GM12878 (cell line): ENCODE data around the gene ROR2. TPM values are rescaled to one million over a fixed set of nuclear protein-coding genes. Genes with fewer than 3 reads are reported as not detected.

Experiments
- CBFB ChIP-seq: IDR thresholded peaks from 2 replicates; pipeline ENCODE4 v1.6.1; 2016; ENCODE audit warnings: antibody characterized with exemption, low read depth
- CHD4 ChIP-seq: fragments of 200-600 bp; sonication (generic); IDR thresholded peaks from 2 replicates; pipeline ENCODE4 v1.6.1; 2016; ENCODE audit warnings: mild to moderate bottlenecking
- DPF2 ChIP-seq: fragments of 450-650 bp; IDR thresholded peaks from 2 replicates; pipeline ENCODE4 v1.6.1; 2017; ENCODE audit warnings: mild to moderate bottlenecking
- ESRRA ChIP-seq: IDR thresholded peaks from 2 replicates; pipeline ENCODE4 v1.6.1; 2012; ENCODE audit warnings: mild to moderate bottlenecking, low read length, improper control_type of control experiment
- KDM1A ChIP-seq: fragments of 200-600 bp; sonication (generic); IDR thresholded peaks from 2 replicates; pipeline ENCODE4 v1.6.1; 2016; ENCODE audit warnings: borderline replicate concordance
- NR2F1 ChIP-seq: fragments of 450-650 bp; conservative IDR thresholded peaks from 2 replicates; pipeline ENCODE4 v1.6.1; 2017; ENCODE audit warnings: mild to moderate bottlenecking
- PAX8 ChIP-seq: fragments of 450-650 bp; IDR thresholded peaks from 2 replicates; pipeline ENCODE4 v1.6.1; 2017; ENCODE audit warnings: mild to moderate bottlenecking, moderate library complexity
- RAD51 ChIP-seq: fragments of 450-650 bp; IDR thresholded peaks from 2 replicates; pipeline ENCODE4 v1.6.1; 2016; ENCODE audit warnings: moderate library complexity, mild to moderate bottlenecking, inconsistent platforms
- SMAD5 ChIP-seq: IDR thresholded peaks from 2 replicates; pipeline ENCODE4 v1.6.1; 2016; ENCODE audit warnings: antibody characterized with exemption, low read depth
- SMARCA5 ChIP-seq: fragments of 450-650 bp; IDR thresholded peaks from 2 replicates; pipeline ENCODE4 v1.6.1; 2017; ENCODE audit warnings: mild to moderate bottlenecking
- SMC3 ChIP-seq: IDR thresholded peaks from 2 replicates; pipeline ENCODE4 v1.6.1; 2011; ENCODE audit warnings: low read length, improper control_type of control experiment, borderline replicate concordance
- SP1 ChIP-seq: IDR thresholded peaks from one replicate; pipeline ENCODE4 v1.6.1; 2011; ENCODE audit warnings: low read depth, low read length
- STAT1 ChIP-seq: fragments of 450-650 bp; conservative IDR thresholded peaks from 2 replicates; pipeline ENCODE4 v1.6.1; 2014; ENCODE audit warnings: antibody characterized with exemption, mild to moderate bottlenecking
- SUPT20H ChIP-seq: IDR thresholded peaks from 2 replicates; pipeline ENCODE4 v1.6.1; 2011; ENCODE audit warnings: low read depth, mild to moderate bottlenecking, low read length, moderate library complexity, borderline replicate concordance; ENCODE audit not compliant: control insufficient read depth
- TCF7 ChIP-seq: IDR thresholded peaks from 2 replicates; pipeline ENCODE4 v1.6.1; 2014; ENCODE audit warnings: antibody characterized with exemption, borderline replicate concordance
- YBX1 ChIP-seq: fragments of 450-650 bp; IDR thresholded peaks from 2 replicates; pipeline ENCODE4 v1.6.1; 2016; ENCODE audit warnings: antibody characterized with exemption
- ZNF384 ChIP-seq: IDR thresholded peaks from 2 replicates; pipeline ENCODE4 v1.6.1; 2012; ENCODE audit warnings: low read depth, mild to moderate bottlenecking, low read length, improper control_type of control experiment, borderline replicate concordance
- polyA plus RNA-seq, 11 experiments: library from polyadenylated mRNA; depleted of rRNA in 4 of 11; unstranded in 6 of 11; stranded (reverse) in 5 of 11; fragments of >200 nt; fragmentation: Nextera tagmentation in 4 of 11; fragmentation: Illumina TruSeq in 1 of 11; extraction: Ambion mirVana in 4 of 11; extraction: Trizol in 1 of 11; gene quantifications; 1 replicate in 1 of 11; 2 replicates in 10 of 11; pipeline versions ENCODE4 v1.2.1 to v1.2.3, GENCODE V29; 2011 to 2016; ENCODE audit warnings: inconsistent platforms in 2 of 11, missing spikeins in 2 of 11, low read depth in 1 of 11
- total RNA-seq, 4 experiments: library from RNA; depleted of rRNA in 3 of 4; stranded (reverse); fragments of >200 nt in 3 of 4; fragmentation: Illumina TruSeq in 1 of 4; extraction: Trizol in 1 of 4; gene quantifications; 2 replicates each; pipeline versions ENCODE4 v1.2.1 to v1.2.3, GENCODE V29; 2013 to 2021
- TF ChIP-seq, protein P1 (sequence below): fragments of 450-650 bp; IDR thresholded peaks from 2 replicates; pipeline ENCODE4 v1.6.1; 2017; ENCODE audit warnings: antibody characterized with exemption, mild to moderate bottlenecking, moderate library complexity
- TF ChIP-seq, protein P2 (sequence below): fragments of 450-650 bp; conservative IDR thresholded peaks from 2 replicates; pipeline ENCODE4 v1.6.1; 2017; ENCODE audit warnings: mild to moderate bottlenecking, moderate library complexity
- TF ChIP-seq, protein P3 (sequence below): IDR thresholded peaks from 2 replicates; pipeline ENCODE4 v1.6.1; 2012; ENCODE audit warnings: low read length, inconsistent platforms
- TF ChIP-seq, protein P4 (sequence below): IDR thresholded peaks from 2 replicates; pipeline ENCODE4 v1.6.1; 2011; ENCODE audit warnings: mild to moderate bottlenecking, low read depth, low read length, moderate library complexity; ENCODE audit not compliant: insufficient replicate concordance

The ROR2 gene
- total and polyA plus RNA-seq, 10 of the 15 experiments (the other 5 are each of a cell fraction or from before 2014, with no cell fraction given): 0.03 to 0.05 TPM; not detected in 8

DNA sequence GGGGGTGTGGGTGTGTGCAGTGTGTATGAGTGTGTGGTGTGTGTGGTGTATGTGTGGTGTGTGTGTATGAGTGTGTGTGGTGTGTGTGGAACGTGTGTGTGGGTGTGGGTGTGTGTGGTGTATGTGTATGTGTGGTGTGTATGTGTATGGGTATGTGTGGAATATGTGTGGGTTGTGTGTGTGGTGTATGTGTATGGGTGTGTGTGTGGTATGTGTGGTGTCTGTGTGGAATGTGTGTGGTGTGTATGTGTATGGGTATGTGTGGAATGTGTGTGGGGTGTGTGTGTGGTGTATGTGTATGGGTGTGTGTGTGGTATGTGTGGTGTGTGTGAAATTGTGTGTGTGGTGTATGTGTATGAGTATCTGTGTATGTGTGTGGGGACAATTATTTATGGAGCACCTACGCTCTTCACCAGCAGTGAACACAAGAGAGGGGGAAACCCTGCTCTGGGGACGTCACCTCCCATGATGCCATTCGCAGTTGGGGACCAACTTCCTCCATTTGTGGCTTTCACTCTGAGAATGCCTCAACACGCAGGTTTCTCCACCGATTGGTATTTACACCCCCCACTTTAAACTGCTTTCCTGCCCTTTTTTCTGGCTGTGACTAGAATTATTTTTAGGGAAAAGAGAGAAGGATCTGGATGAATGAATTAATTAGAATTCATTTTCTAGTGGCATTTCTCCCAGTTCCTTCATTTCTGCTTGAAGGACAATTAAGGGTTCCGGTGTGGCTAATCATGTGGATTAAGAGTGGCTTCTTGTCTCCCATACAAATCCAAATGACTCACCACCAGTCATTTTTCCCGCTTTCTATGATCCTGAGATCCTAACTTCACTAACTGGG is 238.1 kb downstream of the ROR2 start (continued):
- TF ChIP-seq, protein P1, sequence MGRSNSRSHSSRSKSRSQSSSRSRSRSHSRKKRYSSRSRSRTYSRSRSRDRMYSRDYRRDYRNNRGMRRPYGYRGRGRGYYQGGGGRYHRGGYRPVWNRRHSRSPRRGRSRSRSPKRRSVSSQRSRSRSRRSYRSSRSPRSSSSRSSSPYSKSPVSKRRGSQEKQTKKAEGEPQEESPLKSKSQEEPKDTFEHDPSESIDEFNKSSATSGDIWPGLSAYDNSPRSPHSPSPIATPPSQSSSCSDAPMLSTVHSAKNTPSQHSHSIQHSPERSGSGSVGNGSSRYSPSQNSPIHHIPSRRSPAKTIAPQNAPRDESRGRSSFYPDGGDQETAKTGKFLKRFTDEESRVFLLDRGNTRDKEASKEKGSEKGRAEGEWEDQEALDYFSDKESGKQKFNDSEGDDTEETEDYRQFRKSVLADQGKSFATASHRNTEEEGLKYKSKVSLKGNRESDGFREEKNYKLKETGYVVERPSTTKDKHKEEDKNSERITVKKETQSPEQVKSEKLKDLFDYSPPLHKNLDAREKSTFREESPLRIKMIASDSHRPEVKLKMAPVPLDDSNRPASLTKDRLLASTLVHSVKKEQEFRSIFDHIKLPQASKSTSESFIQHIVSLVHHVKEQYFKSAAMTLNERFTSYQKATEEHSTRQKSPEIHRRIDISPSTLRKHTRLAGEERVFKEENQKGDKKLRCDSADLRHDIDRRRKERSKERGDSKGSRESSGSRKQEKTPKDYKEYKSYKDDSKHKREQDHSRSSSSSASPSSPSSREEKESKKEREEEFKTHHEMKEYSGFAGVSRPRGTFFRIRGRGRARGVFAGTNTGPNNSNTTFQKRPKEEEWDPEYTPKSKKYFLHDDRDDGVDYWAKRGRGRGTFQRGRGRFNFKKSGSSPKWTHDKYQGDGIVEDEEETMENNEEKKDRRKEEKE: no peak
- peak; percentile 76 for TF ChIP-seq SP1
- TF ChIP-seq PAX8: no peak
- TF ChIP-seq CBFB: peak; percentile 35; the same call in 1 of the 2 replicates
- TF ChIP-seq TCF7: no peak
- TF ChIP-seq ZNF384: no peak
- TF ChIP-seq, protein P2, sequence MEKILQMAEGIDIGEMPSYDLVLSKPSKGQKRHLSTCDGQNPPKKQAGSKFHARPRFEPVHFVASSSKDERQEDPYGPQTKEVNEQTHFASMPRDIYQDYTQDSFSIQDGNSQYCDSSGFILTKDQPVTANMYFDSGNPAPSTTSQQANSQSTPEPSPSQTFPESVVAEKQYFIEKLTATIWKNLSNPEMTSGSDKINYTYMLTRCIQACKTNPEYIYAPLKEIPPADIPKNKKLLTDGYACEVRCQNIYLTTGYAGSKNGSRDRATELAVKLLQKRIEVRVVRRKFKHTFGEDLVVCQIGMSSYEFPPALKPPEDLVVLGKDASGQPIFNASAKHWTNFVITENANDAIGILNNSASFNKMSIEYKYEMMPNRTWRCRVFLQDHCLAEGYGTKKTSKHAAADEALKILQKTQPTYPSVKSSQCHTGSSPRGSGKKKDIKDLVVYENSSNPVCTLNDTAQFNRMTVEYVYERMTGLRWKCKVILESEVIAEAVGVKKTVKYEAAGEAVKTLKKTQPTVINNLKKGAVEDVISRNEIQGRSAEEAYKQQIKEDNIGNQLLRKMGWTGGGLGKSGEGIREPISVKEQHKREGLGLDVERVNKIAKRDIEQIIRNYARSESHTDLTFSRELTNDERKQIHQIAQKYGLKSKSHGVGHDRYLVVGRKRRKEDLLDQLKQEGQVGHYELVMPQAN: no peak
- no peak for TF ChIP-seq CHD4
- no peak for TF ChIP-seq ESRRA
- TF ChIP-seq RAD51: no peak
- TF ChIP-seq STAT1: no peak
- TF ChIP-seq SUPT20H: no peak
- no peak for TF ChIP-seq KDM1A
- TF ChIP-seq YBX1: no peak
- TF ChIP-seq, protein P3, sequence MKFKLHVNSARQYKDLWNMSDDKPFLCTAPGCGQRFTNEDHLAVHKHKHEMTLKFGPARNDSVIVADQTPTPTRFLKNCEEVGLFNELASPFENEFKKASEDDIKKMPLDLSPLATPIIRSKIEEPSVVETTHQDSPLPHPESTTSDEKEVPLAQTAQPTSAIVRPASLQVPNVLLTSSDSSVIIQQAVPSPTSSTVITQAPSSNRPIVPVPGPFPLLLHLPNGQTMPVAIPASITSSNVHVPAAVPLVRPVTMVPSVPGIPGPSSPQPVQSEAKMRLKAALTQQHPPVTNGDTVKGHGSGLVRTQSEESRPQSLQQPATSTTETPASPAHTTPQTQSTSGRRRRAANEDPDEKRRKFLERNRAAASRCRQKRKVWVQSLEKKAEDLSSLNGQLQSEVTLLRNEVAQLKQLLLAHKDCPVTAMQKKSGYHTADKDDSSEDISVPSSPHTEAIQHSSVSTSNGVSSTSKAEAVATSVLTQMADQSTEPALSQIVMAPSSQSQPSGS: peak; percentile 83
- TF ChIP-seq, protein P4, sequence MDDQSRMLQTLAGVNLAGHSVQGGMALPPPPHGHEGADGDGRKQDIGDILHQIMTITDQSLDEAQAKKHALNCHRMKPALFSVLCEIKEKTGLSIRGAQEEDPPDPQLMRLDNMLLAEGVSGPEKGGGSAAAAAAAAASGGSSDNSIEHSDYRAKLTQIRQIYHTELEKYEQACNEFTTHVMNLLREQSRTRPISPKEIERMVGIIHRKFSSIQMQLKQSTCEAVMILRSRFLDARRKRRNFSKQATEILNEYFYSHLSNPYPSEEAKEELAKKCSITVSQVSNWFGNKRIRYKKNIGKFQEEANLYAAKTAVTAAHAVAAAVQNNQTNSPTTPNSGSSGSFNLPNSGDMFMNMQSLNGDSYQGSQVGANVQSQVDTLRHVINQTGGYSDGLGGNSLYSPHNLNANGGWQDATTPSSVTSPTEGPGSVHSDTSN: no peak
- TF ChIP-seq SMC3: no peak
- TF ChIP-seq NR2F1: 0 out of 2 replicates have a peak, but pooled peaks have one; percentile 13
- TF ChIP-seq DPF2: peak; percentile 93
- no peak for TF ChIP-seq SMARCA5
- TF ChIP-seq SMAD5: no peak
